Stimulated activated CD4-positive, alpha-beta T cell treated with anti-CD3 and anti-CD28 coated beads, Interleukin-1b, Interleukin-23, amount 100 ng/mL, for 24 hours (primary cell): ENCODE data around the gene CROCC2.

Source experiments
- DNase-seq, 4 experiments: peaks; one replicate each; pipeline ENCODE4 v3.0.0-alpha.2; 2020; ENCODE audit warnings: low read depth in 4 of 4, low spot score in 1 of 4

The CROCC2 gene

DNA sequence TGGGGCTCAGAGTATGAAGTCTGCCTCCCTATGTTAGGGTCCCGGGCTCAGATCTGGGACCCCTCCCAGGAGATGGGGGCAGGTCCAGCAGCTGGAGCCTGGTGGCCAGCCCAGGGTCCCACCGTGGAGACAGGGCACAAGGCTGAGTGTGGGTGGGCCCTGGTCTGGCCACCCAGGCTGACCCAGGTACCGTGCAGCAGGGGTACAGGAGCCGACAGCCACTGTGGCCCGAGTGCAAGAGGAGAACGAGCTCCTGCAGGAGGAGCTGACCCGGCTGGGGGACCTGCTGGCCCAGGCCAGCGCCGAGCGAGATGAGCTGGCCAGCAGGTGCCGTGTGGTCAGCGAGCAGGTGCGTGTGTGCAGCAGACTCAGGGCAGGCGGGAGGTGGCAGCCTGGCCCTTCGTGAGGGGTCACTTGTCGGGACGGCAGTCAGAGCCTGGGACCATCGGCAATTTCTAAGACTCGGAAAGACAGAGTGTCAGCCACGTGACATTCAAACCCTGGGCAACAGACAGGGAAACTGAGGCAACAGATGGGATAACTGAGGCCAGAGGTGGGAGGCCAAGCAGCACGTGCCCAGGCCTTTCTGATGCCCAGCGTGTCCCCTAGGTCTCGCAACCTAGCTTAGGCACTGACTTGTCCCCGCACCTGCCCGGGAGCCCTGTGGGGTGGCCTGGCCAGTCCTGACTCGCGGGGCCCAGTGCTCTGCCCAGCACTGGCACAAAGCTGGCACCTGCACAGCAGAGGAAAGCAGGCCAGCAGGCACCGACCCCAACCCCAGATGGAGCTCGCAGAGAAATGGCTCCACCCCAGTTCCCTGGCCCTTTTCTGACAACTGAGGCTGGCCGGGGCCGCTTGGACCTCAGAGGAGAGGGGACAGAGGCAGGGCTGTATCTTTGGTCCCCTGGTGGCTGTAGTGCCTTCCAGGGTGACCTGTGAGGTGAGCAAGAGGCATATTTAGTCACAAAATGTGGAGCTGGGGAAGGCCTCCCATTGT, 13.9 kb downstream of the CROCC2 start:
- no peak for DNase-seq

- no peak for DNase-seq
Observed at GRCh38 chr2:240920783-240921231, 14.7 kb downstream of the CROCC2 start.

DNA sequence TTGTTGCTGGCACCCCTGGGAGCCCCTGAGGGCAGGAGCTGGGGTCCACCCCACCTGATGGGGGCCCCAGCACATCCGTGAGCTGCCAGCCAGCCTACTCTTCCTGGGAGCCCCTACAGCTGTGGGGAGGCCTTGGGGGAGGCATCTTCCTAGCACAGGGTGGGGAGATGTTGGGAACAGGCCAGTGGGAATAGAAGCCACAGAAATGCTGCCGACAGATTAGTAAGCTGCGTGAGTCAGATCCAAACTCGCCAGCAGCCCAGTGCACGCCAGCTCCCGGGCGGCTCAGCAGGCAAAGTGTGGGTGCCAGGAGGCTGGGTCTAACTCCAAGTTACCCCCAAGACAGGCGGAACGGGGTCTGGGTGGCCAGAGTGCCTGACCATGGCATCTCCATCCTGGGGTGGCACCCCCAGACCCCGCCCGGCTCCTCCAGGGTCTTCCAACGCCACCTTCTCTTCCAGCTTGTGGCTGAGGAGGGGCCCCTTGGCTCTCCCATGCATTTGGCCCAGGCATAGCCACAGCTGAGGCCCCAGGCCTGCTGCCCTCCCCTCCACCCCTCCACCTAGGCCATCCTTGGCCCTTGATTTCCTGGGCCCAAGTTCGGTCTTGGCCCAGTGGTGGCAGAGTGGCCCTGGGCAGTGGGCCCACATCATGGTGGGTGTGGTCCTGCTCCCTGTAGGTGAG, 15.3 kb downstream of the CROCC2 start:
- no peak for DNase-seq

GRCh38 chr2:240921995-240922244, 15.8 kb downstream of the CROCC2 start:
- no peak for DNase-seq

GRCh38 chr2:240922245-240922981, 16.3 kb downstream of the CROCC2 start:
- DNase-seq: no peak

GRCh38 chr2:240922982-240923537, 16.9 kb downstream of the CROCC2 start:
- no peak for DNase-seq

DNA sequence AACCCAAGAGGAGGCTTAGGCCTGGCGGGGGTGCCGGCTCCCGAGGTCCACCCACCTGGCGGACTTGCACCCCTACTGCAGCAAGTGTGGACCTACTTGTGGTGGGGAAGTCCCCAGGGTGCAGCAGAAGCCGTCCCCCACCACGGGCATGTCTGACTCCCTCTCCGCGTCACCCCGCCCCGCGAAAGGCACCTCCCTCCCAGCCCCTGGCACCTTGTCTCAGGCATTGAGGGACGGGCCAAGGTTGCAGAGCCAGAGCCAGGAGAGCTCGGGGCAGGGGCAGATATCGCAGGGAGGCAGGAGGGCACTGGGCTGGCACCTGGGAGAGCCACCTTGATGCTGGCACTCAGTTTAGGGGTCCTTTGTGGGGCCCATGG, 19.0 kb downstream of the CROCC2 start:
- DNase-seq: no peak

- no peak for DNase-seq
Observed at GRCh38 chr2:240925568-240926515, 19.7 kb downstream of the CROCC2 start.

GRCh38 chr2:240926516-240927389, 20.6 kb downstream of the CROCC2 start:
- DNase-seq: no peak

DNA sequence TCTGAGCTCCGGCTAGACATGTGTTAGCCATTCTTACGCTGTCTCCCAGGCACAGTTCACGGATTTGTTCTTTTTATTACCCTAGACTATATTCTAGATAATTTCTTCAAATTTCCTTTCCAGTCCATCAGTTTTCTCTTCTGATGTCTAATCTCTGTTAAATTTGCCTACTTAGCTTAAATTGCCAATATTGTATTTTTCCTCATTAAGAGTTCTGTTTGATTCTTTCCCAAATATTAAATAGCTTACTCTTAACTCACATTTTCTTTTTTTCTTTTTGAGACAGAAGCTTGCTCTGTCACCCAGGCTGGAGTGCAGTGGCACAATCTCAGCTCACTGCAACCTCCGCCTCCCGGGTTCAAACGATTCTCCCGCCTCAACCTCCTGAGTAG, 21.2 kb downstream of the CROCC2 start:
- no peak for DNase-seq

DNA sequence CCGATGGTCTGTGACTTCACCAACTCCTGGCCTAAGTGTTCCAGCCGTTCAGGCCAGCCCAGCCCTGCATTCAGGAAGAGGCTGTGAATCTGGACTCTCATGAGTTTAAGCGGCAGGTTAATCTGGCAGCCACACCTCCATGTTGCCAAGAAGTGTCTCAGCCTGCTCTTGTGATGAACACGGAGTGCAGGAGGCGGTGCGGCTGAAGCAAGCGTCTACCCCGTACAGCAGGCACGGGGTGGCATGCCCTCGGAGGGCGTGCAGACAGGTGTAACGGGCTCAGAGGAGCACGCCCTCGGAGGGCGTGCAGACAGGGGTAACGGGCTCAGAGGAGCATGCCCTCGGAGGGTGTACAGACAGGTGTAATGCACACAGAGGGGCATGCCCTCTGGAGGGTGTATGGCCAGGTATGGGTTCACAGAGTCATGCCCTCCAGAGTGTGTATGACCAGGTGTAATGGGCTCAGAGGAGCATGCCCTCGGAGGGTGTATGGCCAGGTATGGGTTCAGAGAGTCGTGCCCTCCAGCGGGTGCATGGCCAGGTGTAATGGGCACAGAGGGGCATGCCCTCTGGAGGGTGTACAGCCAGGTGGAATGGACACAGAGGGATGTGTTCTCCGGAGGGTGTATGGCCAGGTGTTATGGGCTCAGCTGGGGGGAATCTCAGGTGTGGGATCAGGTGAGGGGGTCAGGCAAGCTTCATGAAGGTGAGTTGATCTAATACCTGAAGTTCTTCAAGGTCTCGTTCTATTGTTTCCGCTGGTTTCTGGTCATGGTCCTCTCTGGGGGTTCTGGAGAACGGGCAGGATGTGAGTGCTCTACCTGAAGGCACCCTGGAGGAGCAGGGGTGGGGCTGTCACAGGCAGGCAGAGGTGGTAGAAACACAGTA, 22.6 kb downstream of the CROCC2 start:
- no peak for DNase-seq

- no peak for DNase-seq
Observed at GRCh38 chr2:240929364-240930095, 23.4 kb downstream of the CROCC2 start.

GRCh38 chr2:240930096-240930630, 24.0 kb downstream of the CROCC2 start:
- no peak for DNase-seq

DNA sequence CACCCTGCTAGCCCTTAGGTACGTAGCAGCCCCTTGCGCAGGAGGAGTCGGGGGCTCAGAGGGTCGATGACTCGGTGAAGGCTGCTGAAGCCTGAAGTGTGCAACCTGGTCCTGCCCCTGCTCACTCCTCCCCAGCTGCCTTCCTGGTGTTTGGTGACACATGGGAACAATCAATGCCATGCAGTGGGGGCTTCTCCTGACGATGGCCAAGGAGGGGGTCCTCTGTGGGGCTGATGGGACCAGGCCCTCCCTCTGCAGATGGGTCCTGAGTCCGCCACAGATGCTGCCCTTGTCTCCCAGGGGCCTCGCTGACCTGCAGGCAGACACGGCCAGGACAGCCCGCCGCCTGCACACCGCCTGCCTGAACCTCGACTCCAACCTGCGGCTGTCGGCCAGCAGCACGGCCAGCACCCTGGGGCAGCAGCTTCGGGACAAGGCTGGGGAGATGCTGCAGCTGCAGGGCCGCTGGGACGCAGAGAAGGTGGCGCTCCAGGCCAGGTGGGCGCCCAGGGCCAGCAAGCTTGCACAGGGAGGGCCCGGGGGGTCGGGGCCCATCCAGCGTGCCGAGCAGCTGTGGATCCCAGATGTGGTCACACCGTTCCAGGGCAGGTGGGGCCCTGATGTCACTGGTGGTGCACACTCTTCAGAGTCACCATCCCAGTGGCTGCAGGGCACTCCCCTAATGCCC, 24.6 kb downstream of the CROCC2 start:
- no peak for DNase-seq

- DNase-seq: no peak
Observed at GRCh38 chr2:240931319-240931949, 25.3 kb downstream of the CROCC2 start.

GRCh38 chr2:240932001-240932723, 26.0 kb downstream of the CROCC2 start:
- no peak for DNase-seq
